ENCODE data around the gene NAV2.

The NAV2 gene

GRCh38 chr11:19827399-19828135 is 114.9 kb downstream of the NAV2 start:
- CTCF ChIA-PET: no interaction called here
- no peaks in the 10 kb centered on the region for H3K9me3 ChIP-seq (ENCODE audit: control extremely low read depth in 1 of 5, control insufficient read depth in 4 of 5, insufficient read depth in 2 of 5, low read depth in 1 of 5, low read length in 4 of 5)
- no peaks in the 10 kb centered on the region for H3K36me3 ChIP-seq (ENCODE audit: control insufficient read depth in 4 of 4, insufficient read depth in 4 of 4, low read length in 3 of 4)
- no peak overlapping the region for H3K4me3 ChIP-seq (ENCODE audit: control insufficient read depth in 1 of 7, extremely low read depth in 1 of 7, insufficient read depth in 4 of 7, low read depth in 2 of 7, low read length in 6 of 7)
- DNase-seq: no peak
- WGBS (ENCODE audit: insufficient coverage): 99% methylated on average over 7 of the region's 12 CpGs
- POLR2A ChIA-PET: no interaction called here
- H3K27me3 ChIP-seq (replicated peaks in 2 of 5; ENCODE audit: control insufficient read depth in 4 of 5, insufficient read depth in 5 of 5, low read length in 4 of 5): peaks cover 0 to 2% (median 0%) of the 10 kb centered on the region in 5 experiments
- H3K27ac ChIP-seq (ENCODE audit: insufficient read depth in 1 of 2, low read depth in 1 of 2, low read length in 2 of 2, poor library complexity in 1 of 2, severe bottlenecking in 2 of 2): no peak overlapping the region
- H3K4me1 ChIP-seq (ENCODE audit: control extremely low read depth in 1 of 4, control insufficient read depth in 4 of 4, insufficient read depth in 4 of 4, low read length in 3 of 4): no peaks in the 10 kb centered on the region

DNA sequence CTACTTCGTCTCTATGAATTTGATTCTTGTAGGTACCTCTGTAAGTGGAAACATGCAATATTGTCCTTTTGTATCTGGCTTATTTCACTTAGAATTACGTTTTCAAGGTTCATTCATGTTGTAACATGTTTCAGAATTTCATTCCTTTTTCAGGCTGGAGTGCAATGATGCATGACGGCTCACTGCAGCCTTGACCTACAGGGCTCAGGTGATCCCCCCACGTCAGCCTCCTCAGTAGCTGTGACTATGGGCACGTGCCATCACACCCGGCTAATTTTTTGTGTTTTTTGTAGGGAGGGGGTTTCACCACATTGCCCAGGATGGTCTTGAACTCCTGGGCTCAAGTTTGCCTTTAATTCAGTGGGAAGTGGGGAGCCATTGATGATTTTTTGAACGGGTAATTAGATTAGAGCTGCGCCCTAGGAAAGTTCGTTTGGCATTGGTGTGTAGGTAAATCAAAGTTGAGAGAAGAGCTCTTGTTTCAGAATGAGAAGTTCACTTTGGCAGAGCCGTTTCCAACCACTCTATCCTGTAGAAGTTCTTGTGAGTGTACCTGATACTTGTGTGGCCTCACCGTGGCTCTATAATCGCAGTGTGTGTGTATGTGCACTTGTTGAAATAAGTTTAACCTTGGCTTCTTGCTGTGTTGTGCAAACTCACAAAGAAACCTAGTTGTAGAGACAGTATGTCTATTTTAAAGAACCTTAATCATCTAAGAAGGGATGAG is 115.9 kb downstream of the NAV2 start:
- Histone ChIP-seq H3K4me3 (ENCODE audit: control insufficient read depth in 1 of 7, extremely low read depth in 1 of 7, insufficient read depth in 4 of 7, low read depth in 2 of 7, low read length in 6 of 7) (no peak overlapping the region), H3K27ac (ENCODE audit: insufficient read depth in 1 of 2, low read depth in 1 of 2, low read length in 2 of 2, poor library complexity in 1 of 2, severe bottlenecking in 2 of 2) (no peak overlapping the region), H3K36me3 (ENCODE audit: control insufficient read depth in 4 of 4, insufficient read depth in 4 of 4, low read length in 3 of 4) (no peaks in the 10 kb centered on the region), H3K9me3 (ENCODE audit: control extremely low read depth in 1 of 5, control insufficient read depth in 4 of 5, insufficient read depth in 2 of 5, low read depth in 1 of 5, low read length in 4 of 5) (peaks cover 0 to 4% (median 0%) of the 10 kb centered on the region in 5 experiments), H3K27me3 (replicated peaks in 2 of 5; ENCODE audit: control insufficient read depth in 4 of 5, insufficient read depth in 5 of 5, low read length in 4 of 5) (peaks cover 0 to 2% (median 0%) of the 10 kb centered on the region in 5 experiments), H3K4me1 (ENCODE audit: control extremely low read depth in 1 of 4, control insufficient read depth in 4 of 4, insufficient read depth in 4 of 4, low read length in 3 of 4) (no peaks in the 10 kb centered on the region)
- peak in 1 of 3 donors; percentile 7 for DNase-seq
- 96% methylated on average over 10 of the region's 12 CpGs for WGBS (ENCODE audit: insufficient coverage)
- ChIA-PET POLR2A (no interaction called here), CTCF (no interaction called here)

GRCh38 chr11:19829109-19829837 is 116.6 kb downstream of the NAV2 start:
- H3K9me3 ChIP-seq (ENCODE audit: control extremely low read depth in 1 of 5, control insufficient read depth in 4 of 5, insufficient read depth in 2 of 5, low read depth in 1 of 5, low read length in 4 of 5): peaks cover 0 to 7% (median 3%) of the 10 kb centered on the region in 5 experiments
- ChIA-PET CTCF (no interaction called here), POLR2A (no interaction called here)
- 45% methylated on average over 4 of the region's 7 CpGs for WGBS (ENCODE audit: insufficient coverage)
- no peak overlapping the region for H3K27ac ChIP-seq (ENCODE audit: insufficient read depth in 1 of 2, low read depth in 1 of 2, low read length in 2 of 2, poor library complexity in 1 of 2, severe bottlenecking in 2 of 2)
- no peaks in the 10 kb centered on the region for H3K36me3 ChIP-seq (ENCODE audit: control insufficient read depth in 4 of 4, insufficient read depth in 4 of 4, low read length in 3 of 4)
- no peak overlapping the region for H3K4me3 ChIP-seq (ENCODE audit: control insufficient read depth in 1 of 7, extremely low read depth in 1 of 7, insufficient read depth in 4 of 7, low read depth in 2 of 7, low read length in 6 of 7)
- no peaks in the 10 kb centered on the region for H3K4me1 ChIP-seq (ENCODE audit: control extremely low read depth in 1 of 4, control insufficient read depth in 4 of 4, insufficient read depth in 4 of 4, low read length in 3 of 4)
- peaks cover 0 to 2% (median 0%) of the 10 kb centered on the region in 5 experiments for H3K27me3 ChIP-seq (replicated peaks in 2 of 5; ENCODE audit: control insufficient read depth in 4 of 5, insufficient read depth in 5 of 5, low read length in 4 of 5)
- no peak for DNase-seq

DNA sequence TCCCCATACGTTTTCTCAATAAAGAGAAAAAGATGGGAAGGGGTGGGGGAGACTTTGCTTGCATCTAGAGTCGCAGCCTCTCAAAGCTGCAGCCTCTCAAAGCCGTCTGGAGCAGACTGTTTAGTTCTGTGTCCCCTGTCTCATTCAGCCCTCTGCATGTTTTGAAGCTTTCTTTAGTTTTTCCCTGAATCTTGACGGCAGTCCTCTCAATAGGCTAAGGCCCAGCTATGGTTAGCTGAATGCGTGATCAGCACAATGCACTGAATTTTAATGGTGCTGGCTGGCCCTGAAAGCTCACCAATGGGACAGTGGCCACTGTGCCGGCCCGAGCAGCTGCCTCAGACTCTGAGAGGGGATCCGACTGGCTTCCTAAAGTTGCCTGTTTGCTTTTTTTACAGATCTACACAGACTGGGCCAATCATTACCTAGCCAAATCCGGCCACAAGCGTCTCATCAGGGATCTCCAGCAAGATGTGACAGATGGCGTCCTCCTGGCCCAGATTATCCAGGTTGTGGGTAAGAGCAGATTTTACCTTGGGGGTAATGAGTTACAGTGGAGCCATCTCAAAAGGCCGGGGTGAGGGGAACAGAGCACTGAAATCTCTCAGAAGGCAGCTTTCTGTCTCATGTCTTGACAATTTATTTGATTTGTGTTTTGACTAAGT is 119.6 kb downstream of the NAV2 start:
- Histone ChIP-seq H3K36me3 (ENCODE audit: control insufficient read depth in 4 of 4, insufficient read depth in 4 of 4, low read length in 3 of 4) (no peaks in the 10 kb centered on the region), H3K9me3 (ENCODE audit: control extremely low read depth in 1 of 5, control insufficient read depth in 4 of 5, insufficient read depth in 2 of 5, low read depth in 1 of 5, low read length in 4 of 5) (peaks cover 0 to 7% (median 3%) of the 10 kb centered on the region in 5 experiments), H3K4me1 (ENCODE audit: control extremely low read depth in 1 of 4, control insufficient read depth in 4 of 4, insufficient read depth in 4 of 4, low read length in 3 of 4) (no peaks in the 10 kb centered on the region), H3K27me3 (replicated peaks in 2 of 5; ENCODE audit: control insufficient read depth in 4 of 5, insufficient read depth in 5 of 5, low read length in 4 of 5) (peaks cover 0 to 2% (median 0%) of the 10 kb centered on the region in 5 experiments), H3K4me3 (ENCODE audit: control insufficient read depth in 1 of 7, extremely low read depth in 1 of 7, insufficient read depth in 4 of 7, low read depth in 2 of 7, low read length in 6 of 7) (no peak overlapping the region), H3K27ac (ENCODE audit: insufficient read depth in 1 of 2, low read depth in 1 of 2, low read length in 2 of 2, poor library complexity in 1 of 2, severe bottlenecking in 2 of 2) (no peak overlapping the region)
- WGBS (ENCODE audit: insufficient coverage): 95% methylated on average over 11 of the region's 12 CpGs
- POLR2A ChIA-PET: no interaction called here
- no peak for DNase-seq
- CTCF ChIA-PET: no interaction called here

- Histone ChIP-seq H3K9me3 (ENCODE audit: control extremely low read depth in 1 of 5, control insufficient read depth in 4 of 5, insufficient read depth in 2 of 5, low read depth in 1 of 5, low read length in 4 of 5) (peaks cover 0 to 7% (median 3%) of the 10 kb centered on the region in 5 experiments), H3K27ac (ENCODE audit: insufficient read depth in 1 of 2, low read depth in 1 of 2, low read length in 2 of 2, poor library complexity in 1 of 2, severe bottlenecking in 2 of 2) (no peak overlapping the region), H3K4me1 (ENCODE audit: control extremely low read depth in 1 of 4, control insufficient read depth in 4 of 4, insufficient read depth in 4 of 4, low read length in 3 of 4) (no peaks in the 10 kb centered on the region), H3K36me3 (ENCODE audit: control insufficient read depth in 4 of 4, insufficient read depth in 4 of 4, low read length in 3 of 4) (no peaks in the 10 kb centered on the region), H3K27me3 (replicated peaks in 2 of 5; ENCODE audit: control insufficient read depth in 4 of 5, insufficient read depth in 5 of 5, low read length in 4 of 5) (peaks cover 0 to 2% (median 0%) of the 10 kb centered on the region in 5 experiments), H3K4me3 (ENCODE audit: control insufficient read depth in 1 of 7, extremely low read depth in 1 of 7, insufficient read depth in 4 of 7, low read depth in 2 of 7, low read length in 6 of 7) (no peak overlapping the region)
- POLR2A ChIA-PET: no interaction called here
- no peak for DNase-seq
- CTCF ChIA-PET: no interaction called here
- WGBS (ENCODE audit: insufficient coverage): 100% methylated on average over 3 of the region's 3 CpGs
These were observed 120.3 kb downstream of the NAV2 start for GRCh38 chr11:19832901-19833300.

GRCh38 chr11:19834771-19835170 is 122.1 kb downstream of the NAV2 start:
- Histone ChIP-seq H3K27ac (ENCODE audit: insufficient read depth in 1 of 2, low read depth in 1 of 2, low read length in 2 of 2, poor library complexity in 1 of 2, severe bottlenecking in 2 of 2) (no peak overlapping the region), H3K4me3 (ENCODE audit: control insufficient read depth in 1 of 7, extremely low read depth in 1 of 7, insufficient read depth in 4 of 7, low read depth in 2 of 7, low read length in 6 of 7) (no peak overlapping the region), H3K4me1 (ENCODE audit: control extremely low read depth in 1 of 4, control insufficient read depth in 4 of 4, insufficient read depth in 4 of 4, low read length in 3 of 4) (no peaks in the 10 kb centered on the region), H3K36me3 (ENCODE audit: control insufficient read depth in 4 of 4, insufficient read depth in 4 of 4, low read length in 3 of 4) (no peaks in the 10 kb centered on the region), H3K9me3 (ENCODE audit: control extremely low read depth in 1 of 5, control insufficient read depth in 4 of 5, insufficient read depth in 2 of 5, low read depth in 1 of 5, low read length in 4 of 5) (peaks cover 0 to 7% (median 3%) of the 10 kb centered on the region in 5 experiments), H3K27me3 (replicated peaks in 2 of 5; ENCODE audit: control insufficient read depth in 4 of 5, insufficient read depth in 5 of 5, low read length in 4 of 5) (peaks cover 0 to 2% (median 0%) of the 10 kb centered on the region in 5 experiments)
- POLR2A ChIA-PET: no interaction called here
- DNase-seq: no peak
- CTCF ChIA-PET: interaction anchor here (1.3 to 1.4 kb wide), 2 partner anchors 8 to 9 kb away, joined by 3 to 4 read pairs; no protein-coding TSS in a partner anchor
